ENCODE results near the gene CFAP251.
"Not testable (repeated sequence)": the region's sequence is repeated elsewhere in the genome, so short reads cannot be mapped to it uniquely, and the experiment has no call there.

CFAP251 gene

DNA sequence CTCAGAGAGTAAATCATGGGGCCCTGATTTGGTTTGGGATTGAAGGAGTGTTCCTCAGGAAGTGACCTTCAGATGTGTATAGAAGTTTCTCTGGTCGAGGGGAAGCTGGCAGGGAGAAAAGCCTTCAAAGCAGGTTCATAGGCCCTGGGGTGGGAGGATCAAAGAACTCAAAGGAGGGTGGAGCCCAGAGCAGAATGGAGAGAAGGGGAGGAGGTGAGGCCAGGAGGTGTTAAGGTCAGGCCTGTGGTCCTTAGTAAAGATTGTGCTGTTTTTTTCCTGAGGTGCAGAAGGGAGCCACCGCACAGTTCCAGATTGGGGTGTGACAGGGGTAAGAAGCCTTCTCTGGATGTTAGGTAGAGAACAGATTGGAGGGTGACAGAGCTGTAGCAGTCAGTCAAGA, 9.7 kb upstream of the CFAP251 start:
- no peak for DNase-seq (ENCODE audit: low read depth in 2 of 3, low spot score in 2 of 3)

GRCh38 chr12:121911824-121912585, 6.4 kb upstream of the CFAP251 start:
- no peak for DNase-seq (ENCODE audit: low read depth in 2 of 3, low spot score in 2 of 3)

GRCh38 chr12:121915841-121916321, 2.5 kb upstream of the CFAP251 start:
- DNase-seq (ENCODE audit: low read depth in 2 of 3, low spot score in 2 of 3) = no peak

DNA sequence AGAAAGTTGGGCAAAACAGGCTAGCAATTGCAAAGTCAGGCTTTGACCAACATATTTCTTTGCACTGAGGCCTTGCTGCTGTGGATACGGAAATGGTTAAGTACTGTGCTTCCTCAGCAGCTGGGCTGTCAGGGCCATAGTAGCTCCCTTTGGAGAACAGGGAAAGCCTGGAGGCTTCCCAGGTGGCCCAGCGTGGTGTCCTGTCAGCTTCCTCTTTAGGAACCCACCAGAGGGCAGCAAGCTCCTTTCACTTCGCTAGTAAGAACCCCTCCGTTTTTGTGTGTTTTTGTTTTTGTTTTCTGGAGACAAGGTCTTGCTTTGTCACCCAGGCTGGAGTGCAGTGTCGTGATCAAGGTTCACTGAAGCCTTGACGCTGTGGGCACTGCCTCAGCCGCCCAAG, 1.7 kb upstream of the CFAP251 start:
- DNase-seq (ENCODE audit: low read depth in 2 of 3, low spot score in 2 of 3) = no peak

GRCh38 chr12:121918679-121919038, 267 bp downstream of the CFAP251 start:
- DNase-seq (ENCODE audit: low read depth in 2 of 3, low spot score in 2 of 3) = no peak

GRCh38 chr12:121921066-121921465, 2.7 kb downstream of the CFAP251 start:
- DNase-seq (ENCODE audit: low read depth in 2 of 3, low spot score in 2 of 3) = no peak

- no peak for DNase-seq (ENCODE audit: low read depth in 2 of 3, low spot score in 2 of 3)
Observed at GRCh38 chr12:121925358-121925695, 6.9 kb downstream of the CFAP251 start.

- DNase-seq (ENCODE audit: low read depth in 2 of 3, low spot score in 2 of 3) = no peak
Observed at GRCh38 chr12:121926874-121927706, 8.7 kb downstream of the CFAP251 start.

- no peak for DNase-seq (ENCODE audit: low read depth in 2 of 3, low spot score in 2 of 3)
Observed at GRCh38 chr12:121927813-121928212, 9.4 kb downstream of the CFAP251 start.

- not testable (repeated sequence) for DNase-seq (ENCODE audit: low read depth in 2 of 3, low spot score in 2 of 3)
Observed at GRCh38 chr12:121929545-121929944, 11.2 kb downstream of the CFAP251 start.

- DNase-seq (ENCODE audit: low read depth in 2 of 3, low spot score in 2 of 3) = no peak
Observed at GRCh38 chr12:121930862-121931261, 12.5 kb downstream of the CFAP251 start.

GRCh38 chr12:121932176-121932536, 13.8 kb downstream of the CFAP251 start:
- DNase-seq (ENCODE audit: low read depth in 2 of 3, low spot score in 2 of 3) = no peak

DNA sequence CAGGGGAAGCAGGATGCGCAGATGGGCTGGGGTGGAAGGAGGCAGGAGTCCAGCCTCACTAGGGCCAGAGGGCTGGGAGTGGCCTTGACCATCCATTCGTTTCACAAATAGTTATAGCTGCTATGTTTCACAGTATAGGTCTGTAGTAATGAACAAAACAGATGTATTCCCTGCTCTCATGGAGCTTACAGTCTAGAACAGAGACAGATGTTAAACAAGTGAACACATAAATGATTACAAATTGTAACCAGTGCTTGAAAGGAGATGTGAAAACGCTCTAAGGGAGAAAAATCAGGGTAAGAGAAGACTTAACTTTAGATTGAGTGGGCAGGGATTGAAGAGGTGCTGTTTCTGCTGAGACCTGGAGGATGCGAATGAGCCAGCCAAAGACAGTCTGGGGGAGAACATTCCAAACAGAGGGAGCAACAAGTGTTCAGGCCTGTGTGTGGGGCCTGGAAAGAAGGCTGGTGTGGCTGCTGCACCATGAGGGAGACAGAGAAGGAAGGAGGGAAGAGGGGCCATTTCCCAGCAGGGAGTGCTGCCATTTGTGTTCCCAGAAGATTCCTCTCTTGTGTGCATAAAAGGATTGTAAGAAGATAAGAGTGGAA, 14.6 kb downstream of the CFAP251 start:
- DNase-seq (ENCODE audit: low read depth in 2 of 3, low spot score in 2 of 3) = no peak

DNA sequence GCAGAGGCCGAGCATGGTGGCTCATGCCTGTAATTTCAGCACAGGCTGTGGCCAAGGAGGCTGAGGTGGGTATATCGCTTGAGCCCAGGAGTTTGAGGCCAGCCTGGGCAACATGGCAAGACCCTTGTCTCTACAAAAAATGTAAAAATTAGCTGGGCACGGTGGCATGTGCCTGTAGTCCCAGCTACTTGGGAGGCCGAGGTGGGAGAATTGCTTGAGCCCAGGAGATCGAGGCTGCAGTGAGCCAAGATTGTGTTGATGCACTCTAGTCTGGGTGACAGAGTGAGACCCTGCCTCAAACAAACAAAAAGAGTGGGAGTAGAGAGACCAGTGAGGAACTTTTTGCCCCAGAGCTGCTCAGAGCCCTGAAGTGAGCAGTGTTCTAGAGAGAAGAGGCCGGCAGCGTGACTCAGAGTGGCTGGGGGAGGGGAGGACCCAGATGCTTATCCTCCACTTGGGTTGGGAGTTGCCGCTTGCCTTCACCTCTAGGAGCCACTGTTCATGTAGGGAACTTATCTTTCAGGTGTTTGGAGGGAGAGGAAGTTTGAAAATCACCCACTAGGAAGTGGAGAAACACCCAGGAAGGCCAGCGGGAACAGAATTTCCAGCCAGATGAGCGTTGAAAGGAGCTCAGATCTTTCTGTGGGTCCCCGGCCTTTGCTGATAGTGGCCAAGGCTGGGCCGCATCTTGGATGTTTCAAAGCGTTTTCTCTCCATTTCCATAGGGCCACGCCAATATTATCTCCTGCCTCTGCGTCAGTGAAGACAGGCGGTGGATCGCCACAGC, 15.3 kb downstream of the CFAP251 start:
- no peak for DNase-seq (ENCODE audit: low read depth in 2 of 3, low spot score in 2 of 3)

GRCh38 chr12:121934309-121934664, 15.9 kb downstream of the CFAP251 start:
- DNase-seq (ENCODE audit: low read depth in 2 of 3, low spot score in 2 of 3) = no peak

DNA sequence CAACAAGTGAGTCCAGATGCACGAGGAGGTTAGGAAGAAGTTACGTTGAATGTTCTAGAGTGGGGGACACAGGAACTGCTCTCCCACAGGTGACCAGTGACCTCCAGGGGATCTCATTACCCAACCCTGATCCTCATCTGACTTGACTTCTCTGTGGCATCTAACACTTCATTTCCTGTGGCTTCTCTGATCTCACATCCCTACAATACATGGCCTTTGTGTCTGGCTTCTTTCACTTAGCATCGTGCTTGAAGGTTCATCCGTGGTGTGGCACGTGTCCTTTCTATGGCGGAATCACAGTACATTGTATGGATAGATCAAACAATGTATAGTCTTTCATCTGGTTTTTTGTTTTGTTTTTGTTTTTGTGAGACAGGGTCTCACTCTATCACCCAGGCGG, 19.3 kb downstream of the CFAP251 start:
- no peak for DNase-seq (ENCODE audit: low read depth in 2 of 3, low spot score in 2 of 3)

- DNase-seq (ENCODE audit: low read depth in 2 of 3, low spot score in 2 of 3) = no peak
Observed at GRCh38 chr12:121939186-121939585, 20.8 kb downstream of the CFAP251 start.

DNA sequence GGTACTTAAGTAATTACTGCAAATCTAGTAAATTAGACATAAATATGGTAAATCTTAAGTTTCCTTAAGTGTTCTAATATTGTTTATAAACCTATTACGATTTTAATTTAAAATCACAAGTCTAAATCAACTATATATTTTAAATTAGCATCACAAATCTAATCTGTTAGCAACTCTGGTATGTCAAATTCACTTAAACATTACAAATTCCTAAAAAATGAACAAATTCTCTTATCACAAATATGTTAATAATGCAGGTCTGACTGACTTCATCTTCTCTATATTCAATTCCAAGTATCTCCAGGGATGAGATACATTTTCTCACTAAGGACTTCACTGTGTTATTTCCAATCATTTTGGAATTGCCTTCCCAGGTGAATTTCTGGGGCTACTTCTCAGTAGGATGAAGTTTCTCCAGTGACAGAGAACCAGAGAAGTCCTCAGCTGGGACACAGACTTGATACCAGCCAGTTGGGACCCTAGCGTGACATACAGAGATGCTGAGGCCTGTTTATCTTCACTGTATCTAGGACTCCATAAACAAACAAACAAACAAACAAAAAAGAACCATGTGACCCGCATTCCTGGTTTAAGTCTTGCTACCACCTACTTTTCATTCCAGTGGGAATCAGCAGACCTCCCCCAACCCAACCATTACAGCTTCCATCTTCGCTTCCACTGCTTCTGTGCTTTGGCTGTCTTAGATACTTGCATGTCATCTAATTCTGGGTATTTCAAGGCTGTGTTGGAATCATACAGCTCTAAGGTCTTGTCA, 21.8 kb downstream of the CFAP251 start:
- no peak for DNase-seq (ENCODE audit: low read depth in 2 of 3, low spot score in 2 of 3)

DNA sequence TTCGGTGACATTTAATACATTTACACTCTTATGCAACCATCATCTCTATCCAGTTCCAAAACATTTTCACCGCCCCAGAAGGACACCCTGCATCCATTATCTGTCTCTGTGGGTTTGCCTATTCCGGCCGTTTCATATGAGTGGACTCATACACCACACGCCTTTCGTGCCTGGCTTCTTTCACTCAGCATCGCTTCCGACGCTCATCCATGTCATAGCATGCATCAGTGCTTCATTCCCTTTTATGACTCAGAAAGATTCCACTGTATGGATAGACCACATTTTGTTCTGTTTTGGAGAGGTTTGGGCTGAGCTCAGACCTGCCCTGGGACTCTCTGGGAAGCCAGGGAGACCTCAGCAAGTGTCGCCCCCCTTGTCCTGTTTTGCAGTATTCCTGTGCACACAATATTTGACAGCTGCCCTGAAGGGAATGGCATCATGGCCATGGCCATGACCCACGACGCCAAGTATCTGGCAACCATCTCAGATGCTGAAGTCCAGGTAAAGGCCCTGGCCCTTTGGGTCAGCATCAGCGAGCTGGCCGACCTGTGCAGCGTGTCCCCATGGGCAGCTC, 23.8 kb downstream of the CFAP251 start:
- DNase-seq (ENCODE audit: low read depth in 2 of 3, low spot score in 2 of 3) = no peak

- DNase-seq (ENCODE audit: low read depth in 2 of 3, low spot score in 2 of 3) = no peak
Observed at GRCh38 chr12:121943926-121944325, 25.5 kb downstream of the CFAP251 start.
